Gastrocnemius medialis (tissue), 4 donors: ENCODE measurements around the gene ACTR6. TPM values are rescaled to one million over a fixed set of nuclear protein-coding genes. Genes with fewer than 3 reads are reported as not detected.

ENCODE experiments used
- ATAC-seq, 2 donors: fragments of 150-250 bp; one replicate each; pipeline ENCODE4 v1.9.1; 2016
- DNase-seq, 2 donors: peaks; one replicate each; pipeline ENCODE4 v3.0.0-alpha.2; 2019
- H3K27ac ChIP-seq, 4 donors: fragments of 200-600 bp; sonication (generic); 1 replicate in 1 of 4; 2 replicates in 3 of 4; pipeline ENCODE4 v1.5.1; 2016 to 2018; ENCODE audit warnings: mild to moderate bottlenecking in 2 of 4, moderate library complexity in 1 of 4
- H3K27me3 ChIP-seq, 3 donors: fragments of 200-600 bp; sonication (generic) in 2 of 3; 1 replicate in 1 of 3; 2 replicates in 2 of 3; pipeline versions ENCODE4 v1.5.1 to v1.6.0; 2016 to 2019; ENCODE audit warnings: mild to moderate bottlenecking in 1 of 3, moderate library complexity in 1 of 3
- H3K36me3 ChIP-seq, 2 donors: fragments of 200-600 bp; sonication (generic) in 1 of 2; one replicate each; pipeline ENCODE4 v1.5.1; 2017 to 2018
- H3K4me1 ChIP-seq, 2 donors: fragments of 200-600 bp; sonication (generic) in 1 of 2; one replicate each; pipeline ENCODE4 v1.5.1; 2016 to 2017; ENCODE audit warnings: mild to moderate bottlenecking in 2 of 2
- H3K4me3 ChIP-seq, 4 donors: fragments of 200-600 bp; sonication (generic) in 3 of 4; 1 replicate in 1 of 4; 2 replicates in 3 of 4; pipeline ENCODE4 v1.5.1; 2016 to 2019; ENCODE audit warnings: mild to moderate bottlenecking in 2 of 4
- H3K9me3 ChIP-seq, 3 donors: fragments of 200-600 bp; sonication (generic) in 2 of 3; 1 replicate in 1 of 3; 2 replicates in 2 of 3; pipeline ENCODE4 v1.5.1; 2016 to 2019
- CTCF ChIP-seq, 5 experiments: fragments of 450-650 bp in 3 of 5; fragments of 200-600 bp in 2 of 5; sonication (generic) in 2 of 5; IDR thresholded peaks in 4 of 5; conservative IDR thresholded peaks in 1 of 5; 1 replicate in 4 of 5; 2 replicates in 1 of 5; pipeline ENCODE4 v1.5.1; 2016 to 2019; ENCODE audit warnings: antibody characterized with exemption in 5 of 5, mild to moderate bottlenecking in 3 of 5, moderate library complexity in 3 of 5
- POLR2A ChIP-seq, 2 donors: fragments of 450-650 bp; IDR thresholded peaks; one replicate each; pipeline ENCODE4 v1.6.1; 2017; ENCODE audit warnings: antibody characterized with exemption in 2 of 2, mild to moderate bottlenecking in 2 of 2, moderate library complexity in 2 of 2
- in situ Hi-C, 4 donors: fragments of 200-750 bp; cut with MboI; loops; one replicate each; pipeline versions ENCODE4 v1.15.0 to v1.8.0; 2017; ENCODE audit warnings: low sequenced_read_pairs in 4 of 4
- intact Hi-C: fragments of 100-400 bp; cut with DNase I; formaldehyde crosslinking; loops from one replicate; pipeline ENCODE4 v1.15.1; 2023; ENCODE audit warnings: low total_unique reads
- total RNA-seq, 4 donors: library from RNA; depleted of rRNA; stranded (reverse); fragments of >200 nt; gene quantifications; one replicate each; pipeline versions ENCODE4 v1.1.0 to v1.2.3, GENCODE V29; 2016

The ACTR6 gene
- total RNA-seq, result 10 to 100 TPM in 3 of 4 donors, 1 to 10 TPM in 1; 8.4 to 19.2 (median 16.6) TPM

- DNase-seq (peak; percentile 91), ATAC-seq (peak; percentile 99 to 100)
- H3K9me3 ChIP-seq, result no peaks in the 10 kb centered on the region
- peak within 1 kb of the TSS; percentile 75 to 83 (median 81) for H3K27ac ChIP-seq
- TF ChIP-seq POLR2A (IDR thresholded peaks at IDR 0.05) (peak in 1 of 2 donors; percentile 15), CTCF (IDR thresholded peaks at IDR 0.05 in 4 of 5, conservative IDR thresholded peaks at IDR 0.05 in 1 of 5) (no peak)
- in situ Hi-C loops (loop anchor here in 1 of 4 donors (25.0 kb wide), 1 partner anchor 388 kb away; no protein-coding TSS in a partner anchor), intact Hi-C loops (loop anchor here (1.0 to 5.0 kb wide), 3 partner anchors 58 to 73 kb away; partner anchors contain the start of genes BLTP3B, DEPDC4 and SCYL2)
- H3K4me3 ChIP-seq, result peak within 1 kb of the TSS; percentile 75 to 82 (median 82)
- peaks cover 0 to 8% of the 10 kb centered on the region in 2 donors for H3K36me3 ChIP-seq
- H3K4me1 ChIP-seq, result peaks cover 6 to 15% of the 10 kb centered on the region in 2 donors
- H3K27me3 ChIP-seq, result no peaks in the 10 kb centered on the region
Observed at GRCh38 chr12:100200463-100201181, at the start of gene ACTR6. Gene ACTR6, plus strand, starts transcription at chr12:100200815. Its CDS starts 37 bp downstream, at chr12:100200852.

DNA sequence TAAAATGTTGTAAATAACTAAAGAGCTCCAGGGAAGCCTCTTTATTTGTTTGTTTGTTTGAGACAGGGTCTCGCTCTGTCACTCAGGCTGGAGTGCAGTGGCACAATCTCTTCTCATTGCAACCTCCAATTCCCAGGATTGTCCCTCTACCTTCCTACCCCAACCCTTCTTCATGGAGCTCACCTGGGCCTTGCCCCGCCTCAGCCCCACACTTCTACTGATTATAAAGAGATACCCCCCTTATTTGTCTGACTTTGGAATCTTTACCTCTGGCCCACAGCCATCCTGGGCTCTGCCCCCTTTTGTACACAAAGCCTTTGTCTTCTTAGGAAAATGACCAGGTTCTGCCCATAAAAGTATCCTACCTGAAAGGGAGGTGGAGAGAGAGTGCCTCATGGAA lies 48.8 kb upstream of the ACTR6 start:
- TF ChIP-seq CTCF (IDR thresholded peaks at IDR 0.05 in 4 of 5, conservative IDR thresholded peaks at IDR 0.05 in 1 of 5) (no peak), POLR2A (IDR thresholded peaks at IDR 0.05) (no peak)
- H3K9me3 ChIP-seq, result no peaks in the 10 kb centered on the region
- no peaks in the 10 kb centered on the region for H3K27me3 ChIP-seq
- H3K4me3 ChIP-seq, result no peak overlapping the region
- ATAC-seq, result no peak
- H3K27ac ChIP-seq, result no peak overlapping the region
- intact Hi-C loops (no loop called here), in situ Hi-C loops (no loop called here)
- no peaks in the 10 kb centered on the region for H3K4me1 ChIP-seq
- no peaks in the 10 kb centered on the region for H3K36me3 ChIP-seq
- DNase-seq, result no peak

- no peak for TF ChIP-seq CTCF (IDR thresholded peaks at IDR 0.05 in 4 of 5, conservative IDR thresholded peaks at IDR 0.05 in 1 of 5)
- TF ChIP-seq POLR2A (IDR thresholded peaks at IDR 0.05), result no peak
- intact Hi-C loops (no loop called here), in situ Hi-C loops (no loop called here)
- Histone ChIP-seq H3K9me3 (no peaks in the 10 kb centered on the region), H3K27me3 (no peaks in the 10 kb centered on the region), H3K4me1 (no peaks in the 10 kb centered on the region), H3K4me3 (no peak overlapping the region), H3K27ac (no peak overlapping the region), H3K36me3 (no peaks in the 10 kb centered on the region)
- no peak for ATAC-seq
- DNase-seq, result no peak
Observed at GRCh38 chr12:100153131-100153530, 47.5 kb upstream of the ACTR6 start.

DNA sequence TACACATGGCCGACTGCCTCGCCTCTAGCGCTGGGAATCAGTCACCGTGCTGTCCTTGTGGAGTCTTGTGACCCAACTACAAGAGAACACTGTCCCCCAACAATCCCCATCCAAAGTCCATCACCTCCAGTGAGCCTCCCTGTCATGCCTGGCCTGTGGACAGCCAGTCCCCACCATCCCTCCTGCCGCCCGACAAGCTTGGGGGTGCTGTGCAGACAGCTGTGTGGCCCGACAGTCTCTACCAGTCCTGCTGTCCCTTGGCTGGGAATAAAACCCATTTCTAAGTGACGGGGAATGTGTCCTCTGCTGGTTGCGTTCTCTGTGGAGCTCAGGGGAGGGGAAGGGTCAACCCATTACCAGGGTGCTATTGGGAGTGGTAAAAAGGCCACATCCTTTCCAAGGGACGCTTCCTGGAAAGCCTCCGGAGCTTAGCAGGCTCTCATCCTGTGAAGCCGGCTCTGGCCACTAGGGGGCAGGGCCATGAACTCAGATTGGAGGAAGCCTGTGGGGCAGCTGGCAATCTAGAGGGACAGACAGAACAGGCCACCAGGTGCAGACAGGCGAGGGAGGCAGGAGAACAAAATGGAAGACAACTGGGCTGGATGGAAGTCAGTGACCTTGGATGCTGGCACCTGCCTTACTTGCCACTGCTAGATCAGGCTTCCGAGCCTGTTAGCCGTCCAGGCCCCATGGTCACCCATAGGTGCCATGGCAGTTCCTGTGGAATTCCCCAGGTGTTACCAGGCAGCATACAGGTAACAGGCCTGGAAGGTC lies 46.0 kb upstream of the ACTR6 start:
- in situ Hi-C loops, result no loop called here
- H3K27me3 ChIP-seq, result no peaks in the 10 kb centered on the region
- TF ChIP-seq POLR2A (IDR thresholded peaks at IDR 0.05) (no peak), CTCF (IDR thresholded peaks at IDR 0.05 in 4 of 5, conservative IDR thresholded peaks at IDR 0.05 in 1 of 5) (peak; percentile 38 to 71 (median 49))
- ATAC-seq (peak in 1 of 2 donors; percentile 33), DNase-seq (peak in 1 of 2 donors; percentile 47)
- H3K9me3 ChIP-seq, result no peaks in the 10 kb centered on the region
- intact Hi-C loops, result no loop called here
- no peak overlapping the region for H3K4me3 ChIP-seq
- H3K27ac ChIP-seq, result no peak overlapping the region
- no peaks in the 10 kb centered on the region for H3K36me3 ChIP-seq
- no peaks in the 10 kb centered on the region for H3K4me1 ChIP-seq
